Measurements from ENCODE around the gene SLC4A11. TPM values are rescaled to one million over a fixed set of nuclear protein-coding genes. Genes with fewer than 3 reads are reported as not detected.

The SLC4A11 gene
- polyA plus RNA-seq, 3 donors = 1.6 to 1.7 (median 1.6) TPM

- DNase-seq (ENCODE audit: low read depth in 3 of 3, low spot score in 2 of 3) = no peak
Measured at GRCh38 chr20:3247638-3248037, 8.6 kb upstream of the SLC4A11 start.

DNA sequence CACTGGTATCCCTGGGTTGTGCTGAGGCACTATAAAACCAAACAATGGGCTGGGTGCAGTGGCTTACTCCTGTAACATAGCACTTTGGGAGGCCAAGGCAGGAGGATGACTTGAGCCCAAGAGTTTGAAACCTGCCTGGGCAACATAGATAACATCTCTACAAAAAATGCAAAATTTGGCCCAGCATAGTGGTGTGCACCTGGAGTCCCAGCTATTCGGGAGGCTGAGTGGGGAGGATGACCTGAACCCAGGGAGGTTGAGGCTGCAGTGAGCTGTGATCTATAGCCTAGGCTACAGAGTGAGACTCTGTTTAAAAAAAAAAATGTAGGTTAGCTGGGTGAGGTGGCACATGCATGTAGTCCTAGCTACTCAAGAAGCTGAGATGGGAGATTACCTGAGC, 7.7 kb upstream of the SLC4A11 start:
- DNase-seq (ENCODE audit: low read depth in 3 of 3, low spot score in 2 of 3) = no peak

DNA sequence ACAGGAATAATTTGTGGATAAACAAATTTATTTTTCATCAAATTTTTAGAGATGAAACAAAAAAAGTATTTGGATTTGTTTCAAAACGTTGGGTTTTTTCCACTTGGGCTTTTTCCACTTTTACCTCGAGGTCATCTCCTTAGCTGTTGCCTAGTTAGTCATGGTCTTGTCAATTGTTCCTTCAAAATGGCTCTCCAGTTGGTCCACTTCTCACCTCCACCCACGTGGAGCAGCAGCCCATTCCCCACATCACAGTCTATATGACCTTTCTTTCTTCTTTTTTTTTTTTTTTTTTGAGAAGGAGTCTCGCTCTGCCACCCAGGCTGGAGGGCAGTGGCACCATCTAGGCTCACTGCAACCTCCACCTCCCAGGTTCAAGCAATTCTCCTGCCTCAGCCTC, 6.7 kb upstream of the SLC4A11 start:
- no peak for DNase-seq (ENCODE audit: low read depth in 3 of 3, low spot score in 2 of 3)

DNA sequence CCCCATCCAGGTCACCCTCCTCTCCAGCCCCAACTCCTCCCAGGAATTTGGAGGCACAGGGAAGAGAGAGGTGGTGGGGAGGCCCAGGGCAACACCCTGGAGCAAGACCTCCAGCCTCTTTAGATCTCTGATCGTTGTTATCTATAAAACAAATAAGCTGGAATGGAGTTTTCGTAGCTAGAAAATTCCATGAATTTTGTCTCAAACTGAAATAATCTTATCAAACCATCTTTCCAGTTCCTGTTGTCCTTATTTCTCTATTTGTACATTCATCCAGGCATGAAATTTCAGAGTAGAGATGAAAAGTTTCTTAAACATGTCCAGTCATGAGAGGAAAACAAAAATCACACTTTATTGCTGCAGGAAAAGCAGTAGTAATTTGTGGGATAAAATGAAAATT, 6.2 kb upstream of the SLC4A11 start:
- no peak for DNase-seq (ENCODE audit: low read depth in 3 of 3, low spot score in 2 of 3)

DNA sequence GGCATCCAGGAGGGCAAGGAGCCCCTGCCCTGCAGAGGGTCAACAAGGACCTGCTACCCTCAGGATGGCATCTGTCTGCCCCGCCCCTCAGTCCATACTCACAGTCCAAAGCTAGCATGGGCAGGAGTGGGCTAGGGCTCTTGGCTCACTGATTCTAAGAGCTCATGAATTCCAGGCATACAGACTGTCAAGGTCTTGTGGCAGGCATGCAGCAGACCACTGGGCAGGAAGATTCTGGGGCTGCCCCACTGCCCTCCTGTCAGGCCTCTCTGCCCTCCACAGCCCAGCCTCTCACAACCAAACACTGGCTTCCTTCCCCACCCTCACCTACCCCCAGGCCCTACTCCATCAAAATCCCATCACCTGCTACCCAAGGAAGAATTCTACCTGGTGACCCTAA, 5.6 kb upstream of the SLC4A11 start:
- no peak for DNase-seq (ENCODE audit: low read depth in 3 of 3, low spot score in 2 of 3)

GRCh38 chr20:3243718-3244358, 4.8 kb upstream of the SLC4A11 start:
- no peak for DNase-seq (ENCODE audit: low read depth in 3 of 3, low spot score in 2 of 3)

DNA sequence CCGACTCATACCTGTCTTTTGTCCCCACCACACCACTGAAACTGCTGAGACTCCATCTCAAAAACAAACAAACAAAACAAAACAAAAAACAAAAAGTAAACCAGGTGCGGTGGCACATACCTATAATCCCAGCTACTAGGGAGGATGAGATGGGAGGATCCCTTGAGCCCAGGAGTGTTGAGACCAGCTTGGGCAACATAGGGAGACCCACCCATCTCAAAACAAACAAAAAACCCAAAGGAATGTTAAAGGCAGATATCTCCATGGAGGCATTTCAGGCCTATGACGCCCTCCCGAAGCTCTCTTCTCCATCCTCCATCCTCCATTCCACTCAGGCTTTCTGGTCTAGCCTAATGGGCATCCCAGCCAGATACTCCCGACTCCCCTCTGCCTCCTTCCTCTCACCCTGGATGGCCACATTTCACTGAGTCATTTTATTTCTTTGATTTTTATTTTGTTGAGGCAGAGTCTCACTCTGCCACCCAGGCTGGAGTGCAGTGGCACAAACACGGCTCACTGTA, 3.2 kb upstream of the SLC4A11 start:
- no peak for DNase-seq (ENCODE audit: low read depth in 3 of 3, low spot score in 2 of 3)

- no peak for DNase-seq (ENCODE audit: low read depth in 3 of 3, low spot score in 2 of 3)
Measured at GRCh38 chr20:3240776-3241363, 1.9 kb upstream of the SLC4A11 start.

DNA sequence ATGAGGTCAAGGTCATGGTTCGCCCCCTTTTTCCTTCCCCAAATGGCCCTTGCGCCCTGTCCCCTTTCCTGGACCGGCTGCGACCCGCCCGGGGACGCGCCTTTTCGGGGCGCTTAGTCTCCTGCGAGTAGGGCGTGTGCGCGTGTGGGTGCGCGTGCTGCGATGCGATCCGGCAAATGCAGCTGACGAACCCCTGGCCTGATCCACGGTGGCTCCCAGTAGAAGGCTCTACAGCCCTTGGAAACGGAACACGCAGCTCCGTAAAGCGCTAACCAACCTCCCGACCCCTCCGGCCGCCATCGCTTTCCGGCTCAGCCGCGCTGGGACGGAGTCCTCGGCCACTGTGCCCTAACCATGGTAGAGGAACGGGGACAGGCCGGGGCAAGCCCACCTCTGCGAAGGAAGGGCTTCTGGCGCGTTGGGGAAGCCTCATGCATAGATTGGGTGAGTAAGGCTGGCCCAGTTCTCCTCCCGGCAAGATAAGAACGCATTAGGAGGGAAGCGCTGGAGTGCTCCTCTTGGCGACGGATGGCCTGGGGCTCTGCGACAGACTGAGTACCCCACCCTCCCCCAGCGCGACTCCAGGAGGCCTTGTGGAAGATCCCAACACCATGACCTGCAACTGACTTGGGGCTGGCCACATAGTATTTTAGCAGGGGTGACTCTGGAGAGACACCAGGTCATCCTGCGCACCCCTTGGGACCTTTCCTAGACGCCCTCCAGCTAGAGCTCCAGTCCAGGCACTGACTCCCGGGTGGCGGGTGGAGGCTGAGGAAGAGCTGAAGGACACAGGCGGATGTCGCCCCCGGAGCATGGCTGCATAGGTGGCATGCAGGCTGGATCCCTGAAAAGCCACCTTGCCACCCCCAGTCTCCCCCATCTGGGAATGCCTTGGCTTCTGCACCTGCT, 1.1 kb upstream of the SLC4A11 start:
- no peak for DNase-seq (ENCODE audit: low read depth in 3 of 3, low spot score in 2 of 3)

DNA sequence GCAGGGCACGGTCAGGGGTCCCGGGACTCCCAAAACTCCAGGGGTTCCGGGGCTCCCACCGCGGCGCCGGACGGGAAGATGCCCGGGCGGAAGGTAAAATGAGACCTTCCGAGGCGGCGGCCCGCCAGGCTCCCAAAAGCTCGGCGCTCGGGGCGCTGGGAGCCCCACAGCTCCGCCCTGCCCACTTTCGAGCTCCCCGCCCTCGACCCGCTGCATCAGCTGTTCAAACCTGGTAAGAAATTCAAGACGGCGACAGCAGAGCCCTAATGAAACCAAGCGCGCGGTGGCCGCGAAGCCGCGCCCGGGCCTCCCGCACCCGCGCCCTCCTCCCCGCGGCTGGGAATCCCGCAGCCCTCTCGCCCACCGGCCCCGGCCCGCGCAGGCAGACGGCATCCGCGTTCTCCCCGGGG, 369 bp downstream of the SLC4A11 start:
- no peak for DNase-seq (ENCODE audit: low read depth in 3 of 3, low spot score in 2 of 3)

- no peak for DNase-seq (ENCODE audit: low read depth in 3 of 3, low spot score in 2 of 3)
Measured at GRCh38 chr20:3237958-3238615, 903 bp downstream of the SLC4A11 start.

DNA sequence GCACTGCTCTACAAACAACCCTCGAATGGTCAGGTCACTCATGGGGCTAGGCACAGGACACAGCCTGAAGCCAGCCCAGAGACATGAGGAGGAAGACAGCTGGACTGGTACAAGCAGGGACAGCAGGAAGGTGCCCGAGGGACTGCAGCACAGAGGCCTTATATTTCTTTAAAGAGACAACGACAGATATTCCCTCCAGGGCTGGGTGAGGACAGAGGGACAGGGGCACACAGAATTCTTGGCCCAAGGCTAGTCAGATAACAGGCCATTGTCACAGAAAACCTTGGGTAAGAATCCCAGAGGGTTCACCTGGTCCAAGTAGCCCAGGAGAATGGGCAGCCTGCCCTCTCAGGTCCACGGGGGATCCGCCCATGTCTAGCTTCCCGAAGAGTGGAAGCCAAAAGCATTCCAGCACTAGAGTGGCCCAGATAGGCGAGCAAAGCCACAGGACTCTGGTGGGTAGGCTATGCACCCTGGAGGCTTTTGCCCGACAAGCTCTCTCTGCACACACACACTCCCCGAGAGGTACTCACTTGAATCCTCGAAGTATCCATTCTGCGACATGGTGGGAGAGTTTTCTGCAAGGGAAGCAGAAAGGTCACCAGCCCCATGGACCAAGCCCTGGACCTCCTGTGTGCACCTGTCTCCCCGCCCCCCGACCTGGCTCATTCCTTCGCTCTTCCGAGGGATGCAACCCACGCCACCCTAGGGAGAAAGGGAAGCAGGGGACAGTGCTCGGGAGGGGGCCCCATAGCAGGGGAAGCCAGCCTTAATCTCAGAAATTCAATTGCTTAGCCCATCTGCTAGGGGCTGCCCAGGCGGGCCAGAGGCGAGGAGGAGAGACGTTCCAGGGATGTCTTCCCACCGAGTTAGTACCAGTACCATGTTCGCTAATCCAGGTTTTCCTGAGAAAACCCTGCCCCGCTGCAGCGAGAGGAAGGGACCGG, 1.7 kb downstream of the SLC4A11 start:
- DNase-seq (ENCODE audit: low read depth in 3 of 3, low spot score in 2 of 3) = no peak

- DNase-seq (ENCODE audit: low read depth in 3 of 3, low spot score in 2 of 3) = no peak
Measured at GRCh38 chr20:3235666-3236324, 3.2 kb downstream of the SLC4A11 start.

- DNase-seq (ENCODE audit: low read depth in 3 of 3, low spot score in 2 of 3) = no peak
Measured at GRCh38 chr20:3233991-3234498, 4.9 kb downstream of the SLC4A11 start.

GRCh38 chr20:3233131-3233990, 5.6 kb downstream of the SLC4A11 start:
- no peak for DNase-seq (ENCODE audit: low read depth in 3 of 3, low spot score in 2 of 3)

DNA sequence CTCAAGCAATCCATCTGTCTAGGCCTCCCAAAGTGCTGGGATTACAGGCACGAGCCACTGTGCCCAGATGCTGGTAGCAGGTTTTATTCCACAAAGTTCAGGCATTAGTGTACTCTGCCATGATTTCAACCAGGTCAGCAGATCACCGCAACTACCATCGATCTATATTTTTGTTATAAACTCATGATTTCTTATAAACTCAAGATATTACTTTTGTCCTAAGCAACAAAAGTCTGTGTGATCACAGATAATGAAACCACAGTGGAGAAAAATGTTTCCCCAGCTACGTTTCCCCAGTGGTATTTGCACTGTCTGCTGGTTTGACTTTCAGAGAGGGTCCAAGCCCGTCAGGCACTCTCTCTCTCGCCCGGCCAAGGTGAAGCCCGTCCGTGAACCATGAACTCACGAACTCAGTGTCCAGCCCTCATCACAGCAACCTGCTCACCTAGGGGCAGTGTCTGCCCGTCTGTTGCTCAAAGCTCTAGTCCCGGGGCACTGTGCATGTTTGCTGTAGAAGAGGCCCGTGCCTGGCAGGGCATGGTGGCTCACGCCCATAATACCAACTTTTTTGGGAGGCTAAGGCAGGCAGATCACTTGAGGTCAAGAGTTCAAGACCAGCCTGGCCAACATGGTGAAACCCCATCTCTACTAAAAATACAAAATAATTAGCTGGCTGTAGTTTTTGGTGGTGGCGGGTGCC, 7.0 kb downstream of the SLC4A11 start:
- DNase-seq (ENCODE audit: low read depth in 3 of 3, low spot score in 2 of 3) = no peak

DNA sequence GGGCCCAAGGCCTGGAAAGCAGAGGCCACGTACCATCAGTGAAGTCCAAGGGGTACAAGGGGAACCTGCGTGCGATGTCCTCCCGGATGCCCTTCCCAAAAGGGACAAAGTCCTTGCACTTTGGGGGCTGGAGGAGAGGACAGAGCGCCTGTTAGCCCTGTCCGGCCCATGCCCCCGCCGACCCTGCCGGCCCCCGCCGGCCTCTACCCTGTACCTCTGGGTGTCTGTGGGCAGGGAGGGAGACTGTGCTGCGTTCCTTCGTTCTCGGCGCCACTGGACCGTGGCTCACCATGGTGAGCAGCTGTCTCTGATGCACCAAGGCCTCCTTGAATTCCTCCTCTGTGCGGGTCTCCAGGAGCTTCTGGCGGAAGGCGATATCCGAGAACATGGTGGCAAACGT, 7.9 kb downstream of the SLC4A11 start:
- no peak for DNase-seq (ENCODE audit: low read depth in 3 of 3, low spot score in 2 of 3)

GRCh38 chr20:3229798-3230197, 9.2 kb downstream of the SLC4A11 start:
- DNase-seq (ENCODE audit: low read depth in 3 of 3, low spot score in 2 of 3) = no peak
